ENCODE results near the gene TMEM201. TPM values are rescaled to one million over a fixed set of nuclear protein-coding genes. Genes with fewer than 3 reads are reported as not detected.

TMEM201 gene
- total and polyA plus RNA-seq, 4 donors, result 4.5 to 10.8 (median 5.8) TPM

GRCh38 chr1:9604836-9605235 lies 16.1 kb downstream of the TMEM201 start:
- H3K9ac ChIP-seq (ENCODE audit: insufficient read depth in 1 of 2, low read length in 2 of 2), result no peak overlapping the region
- H3K36me3 ChIP-seq (ENCODE audit: control insufficient read depth in 4 of 4, insufficient read depth in 4 of 4, low read length in 4 of 4), result peaks cover 5 to 44% (median 21%) of the 10 kb centered on the region in 4 donors
- H3K9me3 ChIP-seq (ENCODE audit: control insufficient read depth in 4 of 4, insufficient read depth in 3 of 4, low read length in 3 of 4), result no peaks in the 10 kb centered on the region
- H3K4me1 ChIP-seq (ENCODE audit: control insufficient read depth in 5 of 5, insufficient read depth in 5 of 5, low read length in 5 of 5), result peaks cover 0 to 6% (median 2%) of the 10 kb centered on the region in 5 donors
- no peak overlapping the region for H3K4me3 ChIP-seq
- H3K27me3 ChIP-seq (ENCODE audit: control insufficient read depth in 3 of 3, insufficient read depth in 3 of 3, low read length in 2 of 3), result no peaks in the 10 kb centered on the region
- DNase-seq, result no peak
- no peak overlapping the region for H3K27ac ChIP-seq (ENCODE audit: low read depth in 1 of 2, low read length in 1 of 2)
- no peak for TF ChIP-seq CTCF (IDR thresholded peaks at IDR 0.05; ENCODE audit: control extremely low read depth, extremely low read depth)
- WGBS, 2 donors, result 93 to 96% methylated on average over 15 of the region's 15 CpGs
- ATAC-seq (ENCODE audit: insufficient read depth, low FRiP score), result no peak

GRCh38 chr1:9605946-9606455 lies 17.3 kb downstream of the TMEM201 start:
- H3K36me3 ChIP-seq (ENCODE audit: control insufficient read depth in 4 of 4, insufficient read depth in 4 of 4, low read length in 4 of 4), result peaks cover 5 to 46% (median 14%) of the 10 kb centered on the region in 4 donors
- H3K4me1 ChIP-seq (ENCODE audit: control insufficient read depth in 5 of 5, insufficient read depth in 5 of 5, low read length in 5 of 5), result peaks cover 0 to 6% (median 2%) of the 10 kb centered on the region in 5 donors
- no peak for TF ChIP-seq CTCF (IDR thresholded peaks at IDR 0.05; ENCODE audit: control extremely low read depth, extremely low read depth)

GRCh38 chr1:9606458-9606857 lies 17.7 kb downstream of the TMEM201 start:
- no peak for ATAC-seq (ENCODE audit: insufficient read depth, low FRiP score)
- 92 to 96% methylated on average over 21 of the region's 21 CpGs for WGBS, 2 donors

More at GRCh38 chr1:9605946-9606455, 17.3 kb downstream of the TMEM201 start:
- DNase-seq (no peak), ATAC-seq (ENCODE audit: insufficient read depth, low FRiP score) (no peak)
- Histone ChIP-seq H3K27me3 (ENCODE audit: control insufficient read depth in 3 of 3, insufficient read depth in 3 of 3, low read length in 2 of 3) (no peaks in the 10 kb centered on the region), H3K9me3 (ENCODE audit: control insufficient read depth in 4 of 4, insufficient read depth in 3 of 4, low read length in 3 of 4) (no peaks in the 10 kb centered on the region), H3K27ac (ENCODE audit: low read depth in 1 of 2, low read length in 1 of 2) (no peak overlapping the region), H3K4me3 (no peak overlapping the region), H3K9ac (ENCODE audit: insufficient read depth in 1 of 2, low read length in 2 of 2) (no peak overlapping the region)
- 96% methylated on average over 14 of the region's 14 CpGs for WGBS, 2 donors

More at GRCh38 chr1:9606458-9606857, 17.7 kb downstream of the TMEM201 start:
- DNase-seq, result no peak
- Histone ChIP-seq H3K36me3 (ENCODE audit: control insufficient read depth in 4 of 4, insufficient read depth in 4 of 4, low read length in 4 of 4) (peaks cover under 1 to 42% (median 12%) of the 10 kb centered on the region in 4 donors), H3K4me3 (no peak overlapping the region), H3K9me3 (ENCODE audit: control insufficient read depth in 4 of 4, insufficient read depth in 3 of 4, low read length in 3 of 4) (no peaks in the 10 kb centered on the region), H3K27ac (ENCODE audit: low read depth in 1 of 2, low read length in 1 of 2) (no peak overlapping the region), H3K9ac (ENCODE audit: insufficient read depth in 1 of 2, low read length in 2 of 2) (no peak overlapping the region), H3K4me1 (ENCODE audit: control insufficient read depth in 5 of 5, insufficient read depth in 5 of 5, low read length in 5 of 5) (peaks cover 0 to 6% (median 2%) of the 10 kb centered on the region in 5 donors), H3K27me3 (ENCODE audit: control insufficient read depth in 3 of 3, insufficient read depth in 3 of 3, low read length in 2 of 3) (no peaks in the 10 kb centered on the region)
- no peak for TF ChIP-seq CTCF (IDR thresholded peaks at IDR 0.05; ENCODE audit: control extremely low read depth, extremely low read depth)
